SU-DHL-6 (cell line): ENCODE data around the gene CEP78.

Source experiments
- H2AFZ ChIP-seq: fragments of 200-600 bp; sonication (generic); 2 replicates; pipeline ENCODE4 v1.6.1; 2014; ENCODE audit warnings: low read depth, mild to moderate bottlenecking, moderate library complexity, mixed read lengths, antibody characterized with exemption, low read length; ENCODE audit not compliant: severe bottlenecking
- H3F3A ChIP-seq: fragments of 200-600 bp; shearing (Covaris generic); 2 replicates; pipeline ENCODE4 v1.6.0; 2016; ENCODE audit warnings: antibody characterized with exemption, mild to moderate bottlenecking; ENCODE audit not compliant: insufficient read depth
- H3K27ac ChIP-seq: fragments of 200-600 bp; sonication (generic); 2 replicates; pipeline ENCODE4 v1.5.1; 2016; ENCODE audit warnings: low read depth, mild to moderate bottlenecking, low read length, moderate library complexity, mixed read lengths
- H3K27me3 ChIP-seq: fragments of 200-600 bp; sonication (generic), shearing (Covaris generic); 2 replicates; pipeline ENCODE4 v1.6.0; 2014; ENCODE audit warnings: mild to moderate bottlenecking, low read length
- H3K36me3 ChIP-seq: fragments of 200-600 bp; sonication (generic); 2 replicates; pipeline ENCODE4 v1.6.1; 2014; ENCODE audit warnings: mild to moderate bottlenecking, low read length, mixed read lengths
- H3K4me2 ChIP-seq: fragments of 300-600, 200-600 bp; shearing (Covaris generic), sonication (generic); 2 replicates; pipeline ENCODE4 v1.6.0; 2014; ENCODE audit warnings: low read length, low read depth, mild to moderate bottlenecking; ENCODE audit not compliant: poor library complexity, severe bottlenecking
- H3K4me3 ChIP-seq: fragments of 200-600 bp; sonication (generic); 2 replicates; pipeline ENCODE4 v1.5.1; 2014; ENCODE audit warnings: antibody characterized with exemption, low read length, mild to moderate bottlenecking, mixed read lengths; ENCODE audit not compliant: insufficient read depth, poor library complexity, severe bottlenecking
- H3K79me2 ChIP-seq: fragments of 200-600 bp; sonication (generic); 2 replicates; pipeline ENCODE4 v1.6.1; 2014; ENCODE audit warnings: mild to moderate bottlenecking, low read length, moderate library complexity; ENCODE audit not compliant: insufficient read depth
- H3K9ac ChIP-seq: fragments of 200-600 bp; sonication (generic); 2 replicates; pipeline ENCODE4 v1.7.0; 2014; ENCODE audit warnings: mild to moderate bottlenecking, low read length
- H3K9me2 ChIP-seq: fragments of 200-600 bp; sonication (generic); replicated peaks from 2 replicates; pipeline ENCODE4 v1.6.1; 2014; ENCODE audit warnings: low read length; ENCODE audit not compliant: insufficient read depth
- H3K9me3 ChIP-seq: fragments of 200-600 bp; sonication (generic); 2 replicates; pipeline ENCODE4 v1.6.1; 2014; ENCODE audit warnings: low read length, mixed read lengths; ENCODE audit not compliant: insufficient read depth
- H4K20me1 ChIP-seq: fragments of 200-600 bp; sonication (generic); 2 replicates; pipeline ENCODE4 v1.6.1; 2014; ENCODE audit warnings: low read depth, mild to moderate bottlenecking, antibody characterized with exemption, low read length, moderate library complexity, mixed read lengths
- EZH2phosphoT487 ChIP-seq: fragments of 200-600 bp; sonication (generic), shearing (Covaris generic); conservative IDR thresholded peaks from 2 replicates; pipeline ENCODE4 v1.6.1; 2018; ENCODE audit warnings: mild to moderate bottlenecking, antibody characterized with exemption, low read length, moderate library complexity, mixed read lengths
- TF ChIP-seq, protein P1 (sequence below): fragments of 200-600 bp; sonication (generic); IDR thresholded peaks from one replicate; pipeline ENCODE4 v1.5.1; 2017; ENCODE audit warnings: antibody characterized with exemption, mild to moderate bottlenecking, low read length, moderate library complexity; ENCODE audit not compliant: insufficient read depth, poor library complexity, severe bottlenecking

The CEP78 gene

DNA sequence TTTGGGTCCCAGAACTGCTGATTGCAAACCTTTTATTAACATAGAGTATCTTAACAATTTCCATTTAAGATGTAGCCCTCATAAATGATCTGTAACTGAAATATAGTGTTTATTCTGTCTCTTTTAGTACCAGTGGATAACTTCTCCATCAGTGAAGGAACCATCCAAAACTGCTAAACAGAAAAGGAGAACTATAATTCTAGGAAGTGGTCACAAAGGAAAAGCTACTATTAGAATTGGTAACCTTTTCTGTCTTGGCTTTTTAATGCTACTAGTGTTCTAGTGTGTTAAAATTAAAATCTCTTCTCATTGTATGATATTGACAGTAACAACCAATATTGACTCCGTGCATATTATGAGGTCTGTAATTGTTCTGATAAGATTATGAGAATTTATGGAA lies 12.8 kb downstream of the CEP78 start:
- Histone ChIP-seq H3K27me3 (no peaks in the 10 kb centered on the region), H3K36me3 (peaks cover 39% of the 10 kb centered on the region; the same call in 1 of the 2 replicates), H2AFZ (no peak overlapping the region), H3K9ac (no peak overlapping the region), H3K9me3 (no peaks in the 10 kb centered on the region), H3K4me3 (no peak overlapping the region), H3K79me2 (no peaks in the 10 kb centered on the region), H3K27ac (no peak overlapping the region), H3F3A (no peaks in the 10 kb centered on the region), H3K4me2 (no peak overlapping the region), H4K20me1 (no peaks in the 10 kb centered on the region), H3K9me2 (no peaks in the 10 kb centered on the region)
- TF ChIP-seq, protein P1, sequence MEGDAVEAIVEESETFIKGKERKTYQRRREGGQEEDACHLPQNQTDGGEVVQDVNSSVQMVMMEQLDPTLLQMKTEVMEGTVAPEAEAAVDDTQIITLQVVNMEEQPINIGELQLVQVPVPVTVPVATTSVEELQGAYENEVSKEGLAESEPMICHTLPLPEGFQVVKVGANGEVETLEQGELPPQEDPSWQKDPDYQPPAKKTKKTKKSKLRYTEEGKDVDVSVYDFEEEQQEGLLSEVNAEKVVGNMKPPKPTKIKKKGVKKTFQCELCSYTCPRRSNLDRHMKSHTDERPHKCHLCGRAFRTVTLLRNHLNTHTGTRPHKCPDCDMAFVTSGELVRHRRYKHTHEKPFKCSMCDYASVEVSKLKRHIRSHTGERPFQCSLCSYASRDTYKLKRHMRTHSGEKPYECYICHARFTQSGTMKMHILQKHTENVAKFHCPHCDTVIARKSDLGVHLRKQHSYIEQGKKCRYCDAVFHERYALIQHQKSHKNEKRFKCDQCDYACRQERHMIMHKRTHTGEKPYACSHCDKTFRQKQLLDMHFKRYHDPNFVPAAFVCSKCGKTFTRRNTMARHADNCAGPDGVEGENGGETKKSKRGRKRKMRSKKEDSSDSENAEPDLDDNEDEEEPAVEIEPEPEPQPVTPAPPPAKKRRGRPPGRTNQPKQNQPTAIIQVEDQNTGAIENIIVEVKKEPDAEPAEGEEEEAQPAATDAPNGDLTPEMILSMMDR = no peak
- no peak for TF ChIP-seq EZH2phosphoT487

- no peaks in the 10 kb centered on the region for H3K79me2 ChIP-seq
- H2AFZ ChIP-seq = no peak overlapping the region
- no peaks in the 10 kb centered on the region for H4K20me1 ChIP-seq
- H3F3A ChIP-seq = no peaks in the 10 kb centered on the region
- no peak overlapping the region for H3K4me3 ChIP-seq
- peaks cover 39% of the 10 kb centered on the region; the same call in 1 of the 2 replicates for H3K36me3 ChIP-seq
- TF ChIP-seq, protein P1 = no peak
- TF ChIP-seq EZH2phosphoT487 = no peak
- H3K27me3 ChIP-seq = no peaks in the 10 kb centered on the region
- no peak overlapping the region for H3K27ac ChIP-seq
- no peaks in the 10 kb centered on the region for H3K9me3 ChIP-seq
- H3K9ac ChIP-seq = no peak overlapping the region
- H3K9me2 ChIP-seq = no peaks in the 10 kb centered on the region
- no peak overlapping the region for H3K4me2 ChIP-seq
Observed at GRCh38 chr9:78249542-78249941, 13.7 kb downstream of the CEP78 start.

DNA sequence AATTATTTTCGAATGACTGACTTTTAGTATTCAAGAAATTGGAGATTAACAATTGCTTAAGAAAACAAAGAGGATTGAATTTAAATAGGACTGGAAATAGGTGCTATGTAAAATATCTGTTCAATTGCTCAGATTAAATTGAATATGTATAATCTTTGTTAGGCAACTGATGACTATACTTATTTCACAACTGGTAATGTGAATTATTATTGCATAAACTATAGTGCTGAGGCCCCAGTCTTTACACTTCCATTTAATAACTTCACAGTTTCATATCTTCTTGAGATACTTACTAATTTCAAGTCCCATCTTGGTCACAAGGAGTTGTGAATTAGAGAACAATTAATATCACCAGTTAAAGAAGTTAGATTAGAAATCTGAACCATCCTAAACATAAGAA lies 16.7 kb downstream of the CEP78 start:
- Histone ChIP-seq H3K27me3 (no peaks in the 10 kb centered on the region), H2AFZ (no peak overlapping the region), H3K9ac (no peak overlapping the region), H4K20me1 (no peaks in the 10 kb centered on the region), H3F3A (no peaks in the 10 kb centered on the region), H3K4me3 (no peak overlapping the region), H3K9me2 (no peaks in the 10 kb centered on the region), H3K4me2 (no peak overlapping the region), H3K36me3 (peaks cover 36% of the 10 kb centered on the region; the same call in 1 of the 2 replicates), H3K27ac (no peak overlapping the region), H3K9me3 (no peaks in the 10 kb centered on the region), H3K79me2 (no peaks in the 10 kb centered on the region)
- TF ChIP-seq EZH2phosphoT487 = no peak
- TF ChIP-seq, protein P1 = no peak
